ENCODE measurements around the gene RHOT1. TPM values are rescaled to one million over a fixed set of nuclear protein-coding genes. Genes with fewer than 3 reads are reported as not detected.
"Not testable (repeated sequence)": the region's sequence is repeated elsewhere in the genome, so short reads cannot be mapped to it uniquely, and the experiment has no call there.

The RHOT1 gene
- total and polyA plus RNA-seq, 5 donors from 2014 or later = 22.2 to 28.7 (median 27.3) TPM

DNA sequence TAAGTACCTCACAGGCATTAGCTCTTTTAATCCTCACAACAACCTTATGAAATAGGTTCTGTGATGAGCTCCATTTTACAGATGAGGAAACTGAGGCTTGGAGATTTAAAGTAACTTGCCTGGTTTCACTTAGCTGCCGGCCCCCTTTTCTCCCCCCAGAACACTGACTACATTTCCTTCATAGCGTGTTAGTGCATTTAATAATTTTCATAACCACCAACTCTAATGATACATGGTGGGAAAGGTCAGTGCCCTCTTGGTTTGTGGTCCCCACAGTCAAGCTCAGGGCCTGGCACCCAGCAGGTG lies 16.5 kb upstream of the RHOT1 start:
- Mint-ChIP-seq H3K4me1 (peaks cover 6 to 28% (median 13%) of the 10 kb centered on the region in 4 donors), H3K27ac (peak overlapping the region in 2 of 3 donors; percentile 44 to 71), H3K4me3 (peak overlapping the region; percentile 47 to 63 (median 58)), H3K9me3 (peaks cover 0 to 1% (median 0%) of the 10 kb centered on the region in 7 donors), H3K36me3 (peaks cover 3% of the 10 kb centered on the region), H3K27me3 (peaks cover 11% of the 10 kb centered on the region)
- no peaks in the 10 kb centered on the region for H3K9me3 ChIP-seq (ENCODE audit: control insufficient read depth in 2 of 2, low read length in 2 of 2)
- H3K27me3 ChIP-seq (ENCODE audit: control insufficient read depth, insufficient read depth, low read length) = no peaks in the 10 kb centered on the region
- no peaks in the 10 kb centered on the region for H3K36me3 ChIP-seq (ENCODE audit: control insufficient read depth, insufficient read depth, low read length)
- ATAC-seq (ENCODE audit: low read depth in 2 of 2) = no peak
- H3K27ac ChIP-seq (ENCODE audit: insufficient read depth, low read length, poor library complexity, severe bottlenecking) = no peak overlapping the region
- DNase-seq = no peak
- peaks cover 21% of the 10 kb centered on the region for H3K4me1 ChIP-seq (ENCODE audit: control insufficient read depth, insufficient read depth, low read length, poor library complexity, severe bottlenecking)
- no peak overlapping the region for H3K4me3 ChIP-seq (ENCODE audit: low read depth, low read length)

- Histone ChIP-seq H3K27ac (ENCODE audit: insufficient read depth, low read length, poor library complexity, severe bottlenecking) (peak overlapping the region; percentile 84), H3K4me3 (ENCODE audit: low read depth, low read length) (no peak overlapping the region), H3K9me3 (ENCODE audit: control insufficient read depth in 2 of 2, low read length in 2 of 2) (no peaks in the 10 kb centered on the region), H3K36me3 (ENCODE audit: control insufficient read depth, insufficient read depth, low read length) (no peaks in the 10 kb centered on the region), H3K27me3 (ENCODE audit: control insufficient read depth, insufficient read depth, low read length) (no peaks in the 10 kb centered on the region), H3K4me1 (ENCODE audit: control insufficient read depth, insufficient read depth, low read length, poor library complexity, severe bottlenecking) (peaks cover 21% of the 10 kb centered on the region)
- no peak for ATAC-seq (ENCODE audit: low read depth in 2 of 2)
- peak overlapping the region; percentile 34 to 90 (median 53) for H3K4me3 Mint-ChIP-seq
- H3K36me3 Mint-ChIP-seq = peaks cover 3% of the 10 kb centered on the region
- DNase-seq = no peak
- H3K27ac Mint-ChIP-seq = peak overlapping the region in 2 of 3 donors; percentile 59 to 100
- peaks cover 0 to 1% (median 0%) of the 10 kb centered on the region in 7 donors for H3K9me3 Mint-ChIP-seq
- peaks cover 8% of the 10 kb centered on the region for H3K27me3 Mint-ChIP-seq
- H3K4me1 Mint-ChIP-seq = peaks cover 6 to 28% (median 12%) of the 10 kb centered on the region in 4 donors
Observed at GRCh38 chr17:32126325-32126724, 16.0 kb upstream of the RHOT1 start.

- ATAC-seq (ENCODE audit: low read depth in 2 of 2) = no peak
- H3K4me1 Mint-ChIP-seq = peaks cover 6 to 28% (median 12%) of the 10 kb centered on the region in 4 donors
- Histone ChIP-seq H3K27me3 (ENCODE audit: control insufficient read depth, insufficient read depth, low read length) (no peaks in the 10 kb centered on the region), H3K27ac (ENCODE audit: insufficient read depth, low read length, poor library complexity, severe bottlenecking) (peak overlapping the region; percentile 84), H3K4me3 (ENCODE audit: low read depth, low read length) (peak overlapping the region; percentile 92), H3K9me3 (ENCODE audit: control insufficient read depth in 2 of 2, low read length in 2 of 2) (no peaks in the 10 kb centered on the region), H3K4me1 (ENCODE audit: control insufficient read depth, insufficient read depth, low read length, poor library complexity, severe bottlenecking) (peaks cover 21% of the 10 kb centered on the region), H3K36me3 (ENCODE audit: control insufficient read depth, insufficient read depth, low read length) (no peaks in the 10 kb centered on the region)
- peaks cover 3% of the 10 kb centered on the region for H3K36me3 Mint-ChIP-seq
- H3K9me3 Mint-ChIP-seq = peaks cover 0 to 1% (median 0%) of the 10 kb centered on the region in 7 donors
- no peak for DNase-seq
- H3K27ac Mint-ChIP-seq = peak overlapping the region; percentile 98 to 100 (median 98)
- H3K4me3 Mint-ChIP-seq = peak overlapping the region; percentile 90 to 98 (median 92)
- H3K27me3 Mint-ChIP-seq = peaks cover 8% of the 10 kb centered on the region
Observed at GRCh38 chr17:32126746-32127145, 15.6 kb upstream of the RHOT1 start.

DNA sequence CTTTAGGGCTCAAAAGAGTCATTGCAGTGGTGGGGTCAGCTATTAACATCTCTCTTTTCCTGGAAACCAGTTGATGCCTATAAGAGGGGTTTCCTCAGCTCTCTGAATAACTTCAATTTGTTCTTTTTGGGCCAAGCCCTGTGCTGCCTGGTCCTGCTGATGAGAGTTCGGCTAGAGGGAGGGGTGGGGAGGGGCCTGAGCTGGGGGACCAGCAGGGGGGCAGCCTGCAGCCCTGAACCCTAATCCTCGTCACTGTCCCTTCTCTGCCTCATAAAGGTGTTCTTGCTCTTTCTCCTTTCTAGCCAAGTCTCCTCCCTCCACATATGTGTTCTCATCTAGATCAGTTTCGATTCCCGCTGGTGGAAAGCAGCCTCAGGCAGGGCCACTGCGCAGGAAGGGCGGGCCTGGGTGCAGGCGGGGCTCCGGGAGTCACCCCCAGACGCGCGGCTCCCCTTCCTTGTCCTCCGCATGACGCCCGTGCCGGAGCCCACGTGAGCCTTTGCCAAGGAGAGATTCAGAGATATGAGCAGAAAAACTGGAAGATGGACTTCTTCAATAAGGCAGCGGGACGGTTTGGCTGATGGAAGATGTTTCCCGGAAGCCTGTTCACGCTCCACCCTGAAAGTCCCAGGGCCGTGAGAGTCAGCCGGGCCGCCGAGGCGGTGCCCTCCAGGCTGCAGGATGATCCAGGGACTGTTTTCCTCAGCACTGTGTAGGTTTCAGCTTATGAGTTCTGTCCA lies 15.0 kb upstream of the RHOT1 start:
- Histone ChIP-seq H3K4me1 (ENCODE audit: control insufficient read depth, insufficient read depth, low read length, poor library complexity, severe bottlenecking) (peaks cover 21% of the 10 kb centered on the region), H3K36me3 (ENCODE audit: control insufficient read depth, insufficient read depth, low read length) (no peaks in the 10 kb centered on the region), H3K27me3 (ENCODE audit: control insufficient read depth, insufficient read depth, low read length) (no peaks in the 10 kb centered on the region), H3K4me3 (ENCODE audit: low read depth, low read length) (peak overlapping the region; percentile 92), H3K9me3 (ENCODE audit: control insufficient read depth in 2 of 2, low read length in 2 of 2) (no peaks in the 10 kb centered on the region), H3K27ac (ENCODE audit: insufficient read depth, low read length, poor library complexity, severe bottlenecking) (peak overlapping the region; percentile 84)
- H3K36me3 Mint-ChIP-seq = peaks cover 3% of the 10 kb centered on the region
- H3K27ac Mint-ChIP-seq = peak overlapping the region; percentile 98 to 100 (median 98)
- peak; percentile 99 for ATAC-seq (ENCODE audit: low read depth in 2 of 2)
- H3K4me3 Mint-ChIP-seq = peak overlapping the region; percentile 90 to 98 (median 92)
- peaks cover 6 to 28% (median 12%) of the 10 kb centered on the region in 4 donors for H3K4me1 Mint-ChIP-seq
- DNase-seq = peak; percentile 74 to 93 (median 79)
- peaks cover 8% of the 10 kb centered on the region for H3K27me3 Mint-ChIP-seq
- peaks cover 0 to 1% (median 0%) of the 10 kb centered on the region in 7 donors for H3K9me3 Mint-ChIP-seq

DNA sequence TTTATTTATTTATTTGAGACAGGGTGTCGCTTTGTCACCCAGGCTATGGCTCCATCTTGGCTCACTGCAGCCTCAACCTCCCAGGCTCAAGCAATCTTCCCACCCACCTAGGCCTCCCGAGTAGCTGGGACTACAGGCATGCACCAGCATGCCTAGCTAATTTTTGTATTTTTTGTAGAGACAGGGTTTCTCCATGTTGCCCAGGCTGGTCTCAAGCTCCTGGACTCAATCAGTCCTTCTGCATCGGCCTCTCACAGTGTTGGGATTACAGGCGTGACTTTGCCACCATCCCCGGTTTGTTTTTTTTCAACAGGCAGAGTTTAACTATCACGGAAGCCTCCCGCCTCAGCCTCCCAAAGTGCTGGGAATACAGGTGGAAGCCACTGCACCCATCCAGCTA lies 13.8 kb upstream of the RHOT1 start:
- not testable (repeated sequence) for H3K27ac ChIP-seq (ENCODE audit: insufficient read depth, low read length, poor library complexity, severe bottlenecking); H3K9me3 ChIP-seq (ENCODE audit: control insufficient read depth in 2 of 2, low read length in 2 of 2); H3K9me3 Mint-ChIP-seq; ATAC-seq (ENCODE audit: low read depth in 2 of 2); H3K27me3 Mint-ChIP-seq; H3K36me3 Mint-ChIP-seq; H3K36me3 ChIP-seq (ENCODE audit: control insufficient read depth, insufficient read depth, low read length); DNase-seq; H3K27me3 ChIP-seq (ENCODE audit: control insufficient read depth, insufficient read depth, low read length)
- peak overlapping the region; percentile 90 to 98 (median 92) for H3K4me3 Mint-ChIP-seq
- Histone ChIP-seq H3K4me1 (ENCODE audit: control insufficient read depth, insufficient read depth, low read length, poor library complexity, severe bottlenecking) (peaks cover 21% of the 10 kb centered on the region), H3K4me3 (ENCODE audit: low read depth, low read length) (peak overlapping the region; percentile 92)
- peak overlapping the region in 2 of 3 donors; percentile 65 to 91 for H3K27ac Mint-ChIP-seq
- H3K4me1 Mint-ChIP-seq = peaks cover 6 to 28% (median 12%) of the 10 kb centered on the region in 4 donors

DNA sequence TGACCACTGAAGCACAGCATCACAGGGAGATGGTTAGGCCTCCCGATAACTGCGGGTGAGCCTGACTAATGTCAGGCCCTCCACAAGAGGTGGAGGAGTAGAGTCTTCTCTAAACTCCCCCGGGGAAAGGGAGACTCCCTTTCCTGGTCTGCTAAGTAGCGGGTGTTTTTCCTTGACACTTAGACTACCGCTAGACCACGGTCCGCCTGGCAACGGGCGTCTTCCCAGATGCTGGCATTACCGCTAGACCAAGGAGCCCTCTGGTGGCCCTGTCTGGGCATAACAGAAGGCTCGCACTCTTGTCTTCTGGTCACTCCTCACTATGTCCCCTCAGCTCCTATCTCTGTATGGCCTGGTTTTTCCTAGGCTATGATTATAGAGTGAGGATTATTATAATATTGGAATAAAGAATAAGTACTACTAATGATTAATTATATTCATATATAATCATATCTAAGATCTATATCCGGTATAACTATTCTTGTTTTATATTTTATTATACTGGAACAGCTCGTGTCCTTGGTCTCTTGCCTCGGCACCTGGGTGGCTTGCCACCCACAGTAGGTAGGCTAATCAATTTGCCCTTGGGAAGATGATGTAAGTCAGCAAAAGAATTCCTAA lies 6.7 kb upstream of the RHOT1 start:
- H3K27ac Mint-ChIP-seq, H3K9me3 Mint-ChIP-seq: not testable (repeated sequence)

GRCh38 chr17:32136856-32137255 lies 5.4 kb upstream of the RHOT1 start:
- H3K27ac Mint-ChIP-seq = peak overlapping the region in 2 of 3 donors; percentile 7 to 16
- ATAC-seq (ENCODE audit: low read depth in 2 of 2) = peak; percentile 38 to 43

More for the DNA sequence above, 6.7 kb upstream of the RHOT1 start:
- H3K27me3 ChIP-seq (ENCODE audit: control insufficient read depth, insufficient read depth, low read length); H3K4me1 ChIP-seq (ENCODE audit: control insufficient read depth, insufficient read depth, low read length, poor library complexity, severe bottlenecking); DNase-seq; ATAC-seq (ENCODE audit: low read depth in 2 of 2); H3K27me3 Mint-ChIP-seq; H3K9me3 ChIP-seq (ENCODE audit: control insufficient read depth in 2 of 2, low read length in 2 of 2); H3K36me3 ChIP-seq (ENCODE audit: control insufficient read depth, insufficient read depth, low read length); H3K4me3 Mint-ChIP-seq; H3K27ac ChIP-seq (ENCODE audit: insufficient read depth, low read length, poor library complexity, severe bottlenecking); H3K36me3 Mint-ChIP-seq; H3K4me3 ChIP-seq (ENCODE audit: low read depth, low read length): not testable (repeated sequence)
- peaks cover 0 to 12% (median 6%) of the 10 kb centered on the region in 4 donors for H3K4me1 Mint-ChIP-seq

More at GRCh38 chr17:32136856-32137255, 5.4 kb upstream of the RHOT1 start:
- Mint-ChIP-seq H3K27me3 (peaks cover 5% of the 10 kb centered on the region), H3K9me3 (no peaks in the 10 kb centered on the region), H3K4me1 (peaks cover 8 to 19% (median 13%) of the 10 kb centered on the region in 4 donors), H3K36me3 (no peaks in the 10 kb centered on the region), H3K4me3 (no peak overlapping the region)
- H3K27me3 ChIP-seq (ENCODE audit: control insufficient read depth, insufficient read depth, low read length) = no peaks in the 10 kb centered on the region
- H3K4me1 ChIP-seq (ENCODE audit: control insufficient read depth, insufficient read depth, low read length, poor library complexity, severe bottlenecking) = peaks cover 8% of the 10 kb centered on the region
- no peak overlapping the region for H3K27ac ChIP-seq (ENCODE audit: insufficient read depth, low read length, poor library complexity, severe bottlenecking)
- peak in 1 of 3 donors; percentile 45 for DNase-seq
- H3K9me3 ChIP-seq (ENCODE audit: control insufficient read depth in 2 of 2, low read length in 2 of 2) = no peaks in the 10 kb centered on the region
- H3K36me3 ChIP-seq (ENCODE audit: control insufficient read depth, insufficient read depth, low read length) = no peaks in the 10 kb centered on the region
- no peak overlapping the region for H3K4me3 ChIP-seq (ENCODE audit: low read depth, low read length)
